HS-27A (cell line): ENCODE results near the gene FMN2.
A peak's percentile ranks its signal among the peaks of the same experiment; 100 is the strongest.
"Not testable (repeated sequence)": the region's sequence is repeated elsewhere in the genome, so short reads cannot be mapped to it uniquely, and the experiment has no call there.

Experiments
- DNase-seq: peaks from one replicate; pipeline ENCODE4 v3.0.0-alpha.2; 2012; ENCODE audit warnings: low read depth, missing footprints

Gene FMN2

GRCh38 chr1:240254778-240255291 is 163.2 kb downstream of the FMN2 start:
- DNase-seq = no peak

- DNase-seq = no peak
Measured at GRCh38 chr1:240255922-240256321, 164.2 kb downstream of the FMN2 start.

GRCh38 chr1:240256836-240257503 is 165.3 kb downstream of the FMN2 start:
- no peak for DNase-seq

- DNase-seq = peak; percentile 33
Measured at GRCh38 chr1:240258910-240259309, 167.2 kb downstream of the FMN2 start.

- DNase-seq = not testable (repeated sequence)
Measured at GRCh38 chr1:240264494-240264893, 172.8 kb downstream of the FMN2 start.

- no peak for DNase-seq
Measured at GRCh38 chr1:240271081-240271480, 179.4 kb downstream of the FMN2 start.

GRCh38 chr1:240274569-240274968 is 182.9 kb downstream of the FMN2 start:
- DNase-seq = no peak

GRCh38 chr1:240275219-240275618 is 183.5 kb downstream of the FMN2 start:
- DNase-seq = not testable (repeated sequence)

- DNase-seq = no peak
Measured at GRCh38 chr1:240278082-240278481, 186.4 kb downstream of the FMN2 start.

- no peak for DNase-seq
Measured at GRCh38 chr1:240280560-240281322, 189.1 kb downstream of the FMN2 start.

GRCh38 chr1:240282061-240282830 is 190.6 kb downstream of the FMN2 start:
- no peak for DNase-seq

GRCh38 chr1:240284656-240285414 is 193.2 kb downstream of the FMN2 start:
- no peak for DNase-seq

- no peak for DNase-seq
Measured at GRCh38 chr1:240285540-240285939, 193.9 kb downstream of the FMN2 start.

GRCh38 chr1:240287722-240288121 is 196.0 kb downstream of the FMN2 start:
- no peak for DNase-seq

- DNase-seq = no peak
Measured at GRCh38 chr1:240293706-240294105, 202.0 kb downstream of the FMN2 start.

- DNase-seq = no peak
Measured at GRCh38 chr1:240294566-240294965, 202.9 kb downstream of the FMN2 start.

GRCh38 chr1:240295811-240296210 is 204.1 kb downstream of the FMN2 start:
- DNase-seq = no peak

- no peak for DNase-seq
Measured at GRCh38 chr1:240304466-240304865, 212.8 kb downstream of the FMN2 start.

- DNase-seq = no peak
Measured at GRCh38 chr1:240306673-240307072, 215.0 kb downstream of the FMN2 start.

- no peak for DNase-seq
Measured at GRCh38 chr1:240308096-240308495, 216.4 kb downstream of the FMN2 start.

GRCh38 chr1:240309769-240310168 is 218.1 kb downstream of the FMN2 start:
- no peak for DNase-seq
